Astrocyte (in vitro differentiated cells and primary cell): ENCODE results near the gene CYB5A. TPM values are rescaled to one million over a fixed set of nuclear protein-coding genes. Genes with fewer than 3 reads are reported as not detected.

Source experiments
- DNase-seq: peaks from one replicate; pipeline ENCODE4 v3.0.0-alpha.2; 2010; ENCODE audit warnings: low read depth
- FAIRE-seq: peaks from 2 replicates; lab custom pipeline; 2011; peaks lifted over from hg19 to GRCh38; lab: Jason Lieb, UNC
- H2AFZ ChIP-seq: 2 replicates; pipeline ENCODE4 v1.6.0; 2012; ENCODE audit warnings: low read depth, low read length, inconsistent platforms
- H3K27ac ChIP-seq: 2 replicates; pipeline ENCODE4 v1.5.1; 2011; ENCODE audit warnings: low read depth, low read length, inconsistent platforms
- H3K27me3 ChIP-seq: 2 replicates; pipeline ENCODE4 v1.6.0; 2011; ENCODE audit warnings: low read length, inconsistent platforms; ENCODE audit not compliant: insufficient read depth
- H3K36me3 ChIP-seq: 2 replicates; pipeline ENCODE4 v1.5.1; 2011; ENCODE audit warnings: low read length, inconsistent platforms; ENCODE audit not compliant: insufficient read depth
- H3K4me1 ChIP-seq: 2 replicates; pipeline ENCODE4 v1.5.1; 2011; ENCODE audit warnings: low read length, inconsistent platforms; ENCODE audit not compliant: insufficient read depth
- H3K4me2 ChIP-seq: 2 replicates; pipeline ENCODE4 v1.6.0; 2012; ENCODE audit warnings: low read length, inconsistent platforms
- H3K4me3 ChIP-seq: 2 replicates; pipeline ENCODE4 v1.5.1; 2011; ENCODE audit warnings: low read depth, mild to moderate bottlenecking, low read length, inconsistent platforms; ENCODE audit not compliant: insufficient read depth
- H3K79me2 ChIP-seq: 2 replicates; pipeline ENCODE4 v1.6.0; 2012; ENCODE audit warnings: mild to moderate bottlenecking, low read length, inconsistent platforms; ENCODE audit not compliant: insufficient read depth
- H3K9ac ChIP-seq: 2 replicates; pipeline ENCODE4 v1.6.0; 2012; ENCODE audit warnings: mild to moderate bottlenecking, low read length, inconsistent platforms
- H3K9me3 ChIP-seq: 2 replicates; pipeline ENCODE4 v1.5.1; 2012; ENCODE audit warnings: low read depth, mild to moderate bottlenecking, low read length, inconsistent platforms; ENCODE audit not compliant: insufficient read depth
- H4K20me1 ChIP-seq: 2 replicates; pipeline ENCODE4 v1.6.0; 2012; ENCODE audit warnings: low read length, inconsistent platforms; ENCODE audit not compliant: insufficient read depth
- H3K27ac Mint-ChIP-seq: one replicate; pipeline ENCODE4 v1.8.0; 2021; ENCODE audit warnings: mild to moderate bottlenecking, mixed read lengths; ENCODE audit not compliant: unreplicated experiment
- H3K27me3 Mint-ChIP-seq: one replicate; pipeline ENCODE4 v1.8.0; 2021; ENCODE audit warnings: low read depth, mixed read lengths; ENCODE audit not compliant: unreplicated experiment
- H3K36me3 Mint-ChIP-seq: one replicate; pipeline ENCODE4 v1.8.0; 2021; ENCODE audit warnings: low read depth, mixed read lengths; ENCODE audit not compliant: unreplicated experiment
- H3K4me1 Mint-ChIP-seq: one replicate; pipeline ENCODE4 v1.8.0; 2021; ENCODE audit warnings: low read depth, mixed read lengths; ENCODE audit not compliant: unreplicated experiment
- H3K4me3 Mint-ChIP-seq: one replicate; pipeline ENCODE4 v1.8.0; 2021; ENCODE audit warnings: mild to moderate bottlenecking, moderate library complexity, mixed read lengths; ENCODE audit not compliant: unreplicated experiment
- H3K9me3 Mint-ChIP-seq: one replicate; pipeline ENCODE4 v1.8.0; 2021; ENCODE audit warnings: mild to moderate bottlenecking, mixed read lengths; ENCODE audit not compliant: unreplicated experiment
- CTCF ChIP-seq: IDR thresholded peaks from 2 replicates; pipeline ENCODE4 v1.5.1; 2011; ENCODE audit warnings: low read depth, mild to moderate bottlenecking, inconsistent platforms, low read length, moderate library complexity; ENCODE audit not compliant: insufficient read depth
- EZH2 ChIP-seq: IDR thresholded peaks from 2 replicates; pipeline ENCODE4 v1.6.1; 2012; ENCODE audit warnings: mild to moderate bottlenecking, low read length, inconsistent platforms; ENCODE audit not compliant: insufficient read depth
- total RNA-seq: library from RNA; stranded (reverse); gene quantifications from 2 replicates; pipeline ENCODE4 v1.2.1, GENCODE V29; 2021

The CYB5A gene
- total RNA-seq, 1 donor from 2014 or later = 45.7 TPM

GRCh38 chr18:74277296-74277695, 14.5 kb downstream of the CYB5A start:
- FAIRE-seq (no peak), DNase-seq (no peak)
- Mint-ChIP-seq H3K9me3 (no peaks in the 10 kb centered on the region), H3K27ac (no peak overlapping the region), H3K4me1 (no peaks in the 10 kb centered on the region), H3K36me3 (peaks cover 10% of the 10 kb centered on the region), H3K27me3 (no peaks in the 10 kb centered on the region), H3K4me3 (no peak overlapping the region)
- no peaks in the 10 kb centered on the region for H3K9me3 ChIP-seq
- H4K20me1 ChIP-seq = no peaks in the 10 kb centered on the region
- no peak overlapping the region for H3K4me2 ChIP-seq
- H2AFZ ChIP-seq = no peak overlapping the region
- no peaks in the 10 kb centered on the region for H3K79me2 ChIP-seq
- TF ChIP-seq CTCF (no peak), EZH2 (no peak)
- no peak overlapping the region for H3K4me3 ChIP-seq
- H3K9ac ChIP-seq = no peak overlapping the region
- H3K27ac ChIP-seq = no peak overlapping the region
- no peaks in the 10 kb centered on the region for H3K4me1 ChIP-seq
- H3K36me3 ChIP-seq = no peaks in the 10 kb centered on the region
- no peaks in the 10 kb centered on the region for H3K27me3 ChIP-seq

- TF ChIP-seq CTCF (no peak), EZH2 (no peak)
- Mint-ChIP-seq H3K4me1 (no peaks in the 10 kb centered on the region), H3K27me3 (no peaks in the 10 kb centered on the region), H3K9me3 (no peaks in the 10 kb centered on the region), H3K36me3 (peaks cover 10% of the 10 kb centered on the region), H3K27ac (no peak overlapping the region), H3K4me3 (no peak overlapping the region)
- Histone ChIP-seq H3K4me3 (no peak overlapping the region), H3K27ac (no peak overlapping the region), H3K4me1 (no peaks in the 10 kb centered on the region), H3K36me3 (no peaks in the 10 kb centered on the region), H3K79me2 (no peaks in the 10 kb centered on the region), H3K4me2 (no peak overlapping the region), H4K20me1 (no peaks in the 10 kb centered on the region), H3K9me3 (no peaks in the 10 kb centered on the region), H3K9ac (no peak overlapping the region), H3K27me3 (no peaks in the 10 kb centered on the region), H2AFZ (no peak overlapping the region)
- DNase-seq (no peak), FAIRE-seq (no peak)
These were observed 15.2 kb downstream of the CYB5A start for GRCh38 chr18:74276609-74277008.

GRCh38 chr18:74275736-74276135, 16.0 kb downstream of the CYB5A start:
- no peaks in the 10 kb centered on the region for H3K9me3 ChIP-seq

More at GRCh38 chr18:74275736-74276135, 16.0 kb downstream of the CYB5A start:
- H3K4me1 Mint-ChIP-seq = no peaks in the 10 kb centered on the region
- H3K9ac ChIP-seq = no peak overlapping the region
- no peaks in the 10 kb centered on the region for H3K27me3 ChIP-seq
- H3K27me3 Mint-ChIP-seq = no peaks in the 10 kb centered on the region
- no peak for TF ChIP-seq EZH2
- no peak for TF ChIP-seq CTCF
- DNase-seq = no peak
- no peaks in the 10 kb centered on the region for H3K9me3 Mint-ChIP-seq
- no peaks in the 10 kb centered on the region for H3K4me1 ChIP-seq
- no peak overlapping the region for H2AFZ ChIP-seq
- H3K27ac ChIP-seq = no peak overlapping the region
- H3K4me3 ChIP-seq = no peak overlapping the region
- H3K27ac Mint-ChIP-seq = no peak overlapping the region
- no peaks in the 10 kb centered on the region for H4K20me1 ChIP-seq
- FAIRE-seq = no peak
- no peaks in the 10 kb centered on the region for H3K36me3 ChIP-seq
- H3K79me2 ChIP-seq = no peaks in the 10 kb centered on the region
- peaks cover 6% of the 10 kb centered on the region for H3K36me3 Mint-ChIP-seq
- no peak overlapping the region for H3K4me2 ChIP-seq
- H3K4me3 Mint-ChIP-seq = no peak overlapping the region
